IPS-18c (cell line): Measurements from ENCODE around the gene SPOCK3.
"Not testable (repeated sequence)": the region's sequence is repeated elsewhere in the genome, so short reads cannot be mapped to it uniquely, and the experiment has no call there.

Experiments
- H3K4me3 ChIP-seq: 2 replicates; pipeline ENCODE4 v1.7.0; 2013; ENCODE audit warnings: low read depth, mild to moderate bottlenecking, low read length, moderate library complexity; ENCODE audit not compliant: insufficient read depth
- H3K9me3 ChIP-seq: one replicate; pipeline ENCODE4 v1.6.1; 2013; ENCODE audit warnings: mild to moderate bottlenecking, low read length, moderate library complexity; ENCODE audit not compliant: control insufficient read depth, insufficient read depth

SPOCK3 gene

GRCh38 chr4:166715748-166716713, 518.3 kb downstream of the SPOCK3 start:
- H3K9me3 ChIP-seq, H3K4me3 ChIP-seq: not testable (repeated sequence)

DNA sequence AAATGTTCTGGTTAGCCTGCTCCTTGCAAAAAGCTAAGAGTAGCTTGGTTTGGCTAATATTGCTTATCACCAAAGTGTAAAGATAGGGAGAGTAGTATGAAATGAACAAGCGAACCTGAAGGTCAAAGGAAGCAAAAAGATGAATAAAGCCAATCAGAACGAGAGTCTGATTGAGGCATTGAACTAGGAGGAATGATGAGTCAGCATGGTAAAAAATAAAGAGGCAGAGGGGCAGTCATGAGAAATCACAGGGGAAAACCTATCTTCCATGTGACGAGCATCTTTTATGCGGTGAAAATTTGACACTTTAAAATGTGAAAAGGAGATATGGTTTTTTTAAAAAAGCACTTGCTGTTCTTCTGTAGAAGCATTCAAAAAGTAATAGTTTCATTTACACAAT, 533.7 kb downstream of the SPOCK3 start:
- H3K4me3 ChIP-seq, result no peak overlapping the region
- H3K9me3 ChIP-seq, result no peaks in the 10 kb centered on the region

DNA sequence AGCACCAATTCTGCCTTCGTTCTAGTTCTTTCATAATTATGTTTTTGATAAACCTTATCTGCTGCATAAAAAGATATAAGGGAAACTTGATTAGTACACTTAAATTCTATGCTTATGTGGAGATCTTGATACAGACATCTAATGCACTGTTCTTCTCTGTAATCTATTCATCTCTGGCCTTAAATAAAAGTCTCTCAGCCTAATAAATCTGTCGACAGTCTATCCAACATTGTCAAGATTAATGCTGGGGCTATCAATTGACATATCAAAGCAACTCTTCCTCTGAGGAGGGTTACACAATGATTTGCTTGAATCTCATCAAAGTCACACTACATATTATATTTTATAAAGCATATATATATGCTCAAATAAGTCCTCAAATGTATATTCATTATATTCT, 545.5 kb downstream of the SPOCK3 start:
- H3K9me3 ChIP-seq, result no peaks in the 10 kb centered on the region
- no peak overlapping the region for H3K4me3 ChIP-seq

- Histone ChIP-seq H3K9me3 (no peaks in the 10 kb centered on the region), H3K4me3 (no peak overlapping the region)
These were observed 546.5 kb downstream of the SPOCK3 start for GRCh38 chr4:166687828-166688227.
